HEK293 (cell line): ENCODE data around the gene LRRC8D.
A peak's percentile ranks its signal among the peaks of the same experiment; 100 is the strongest.

Experiments
- CTCF ChIA-PET: fragments of 350-600 bp; formaldehyde crosslinking; extraction: SDS; loops from one replicate; lab custom pipeline; 2021; ENCODE audit warnings: antibody characterized with exemption; lab: Yijun Ruan, JAX
- POLR2A ChIA-PET: fragments of 300-600 bp; formaldehyde crosslinking; extraction: SDS; loops from one replicate; lab custom pipeline; 2020; ENCODE audit warnings: antibody characterized with exemption, inconsistent platforms; lab: Yijun Ruan, JAX
- H3K27ac ChIP-seq: fragments of 200-500 bp; sonication (Bioruptor generic); 2 replicates; pipeline ENCODE4 v1.5.1; 2014; ENCODE audit warnings: low read depth, low read length, control low read depth, inconsistent platforms; ENCODE audit errors: extremely low read depth
- H3K36me3 ChIP-seq, 2 experiments: fragments of 200-500 bp in 1 of 2; sonication (Bioruptor generic) in 1 of 2; 1 replicate in 1 of 2; 2 replicates in 1 of 2; pipeline ENCODE4 v1.5.1; 2014 to 2017; ENCODE audit warnings: inconsistent platforms in 2 of 2, low read length in 2 of 2; ENCODE audit not compliant: control insufficient read depth in 2 of 2, insufficient read depth in 1 of 2
- H3K4me1 ChIP-seq: fragments of 200-500 bp; sonication (Bioruptor generic); 2 replicates; pipeline ENCODE4 v1.5.1; 2014; ENCODE audit warnings: mild to moderate bottlenecking, low read length, inconsistent platforms; ENCODE audit not compliant: control insufficient read depth, insufficient read depth
- H3K4me3 ChIP-seq: 2 replicates; pipeline ENCODE4 v1.5.1; 2011; ENCODE audit warnings: low read depth, mild to moderate bottlenecking, control low read depth, low read length, moderate library complexity
- H3K9me3 ChIP-seq: fragments of 200-500 bp; sonication (Bioruptor generic); 2 replicates; pipeline ENCODE4 v1.5.1; 2014; ENCODE audit warnings: low read depth, low read length, inconsistent platforms; ENCODE audit not compliant: control insufficient read depth, insufficient read depth
- EGR2 ChIP-seq: fragments of 450-650 bp; formaldehyde crosslinking; IDR thresholded peaks from 2 replicates; pipeline ENCODE4 v1.5.1; 2016; ENCODE audit warnings: low read depth, missing biosample characterization, missing genetic modification characterization
- FEZF1 ChIP-seq: fragments of 450-650 bp; formaldehyde crosslinking; IDR thresholded peaks from 2 replicates; pipeline ENCODE4 v1.5.1; 2016; ENCODE audit warnings: missing biosample characterization, missing genetic modification characterization
- GFI1B ChIP-seq: fragments of 450-650 bp; formaldehyde crosslinking; IDR thresholded peaks from 2 replicates; pipeline ENCODE4 v1.5.1; 2016; ENCODE audit warnings: missing biosample characterization, missing genetic modification characterization
- GLIS2 ChIP-seq: fragments of 450-650 bp; formaldehyde crosslinking; IDR thresholded peaks from 2 replicates; pipeline ENCODE4 v1.5.1; 2016; ENCODE audit warnings: missing biosample characterization, missing genetic modification characterization
- INSM2 ChIP-seq: fragments of 450-650 bp; formaldehyde crosslinking; IDR thresholded peaks from 2 replicates; pipeline ENCODE4 v1.5.1; 2016; ENCODE audit warnings: missing biosample characterization, missing genetic modification characterization
- KLF1 ChIP-seq: fragments of 450-650 bp; formaldehyde crosslinking; IDR thresholded peaks from 2 replicates; pipeline ENCODE4 v1.5.1; 2016; ENCODE audit warnings: missing biosample characterization, missing genetic modification characterization
- OVOL3 ChIP-seq: fragments of 450-650 bp; formaldehyde crosslinking; IDR thresholded peaks from 2 replicates; pipeline ENCODE4 v1.5.1; 2016; ENCODE audit warnings: missing biosample characterization, missing genetic modification characterization
- SCRT2 ChIP-seq: fragments of 450-650 bp; formaldehyde crosslinking; IDR thresholded peaks from 2 replicates; pipeline ENCODE4 v1.5.1; 2016; ENCODE audit warnings: missing biosample characterization, missing genetic modification characterization
- YY1 ChIP-seq: fragments of 450-650 bp; formaldehyde crosslinking; IDR thresholded peaks from 2 replicates; pipeline ENCODE4 v1.5.1; 2018; ENCODE audit warnings: missing biosample characterization, missing genetic modification characterization
- ZBTB21 ChIP-seq: fragments of 450-650 bp; formaldehyde crosslinking; IDR thresholded peaks from 2 replicates; pipeline ENCODE4 v1.5.1; 2017; ENCODE audit warnings: missing biosample characterization, missing genetic modification characterization
- ZEB2 ChIP-seq: fragments of 450-650 bp; formaldehyde crosslinking; IDR thresholded peaks from 2 replicates; pipeline ENCODE4 v1.5.1; 2016; ENCODE audit warnings: missing biosample characterization, missing genetic modification characterization
- ZNF138 ChIP-seq: fragments of 450-650 bp; formaldehyde crosslinking; IDR thresholded peaks from 2 replicates; pipeline ENCODE4 v1.5.1; 2016; ENCODE audit warnings: missing biosample characterization, missing genetic modification characterization, borderline replicate concordance
- ZNF146 ChIP-seq: fragments of 450-650 bp; formaldehyde crosslinking; IDR thresholded peaks from 2 replicates; pipeline ENCODE4 v1.5.1; 2016; ENCODE audit warnings: missing biosample characterization, missing genetic modification characterization
- ZNF174 ChIP-seq: fragments of 450-650 bp; formaldehyde crosslinking; IDR thresholded peaks from 2 replicates; pipeline ENCODE4 v1.5.0; 2017; ENCODE audit warnings: missing biosample characterization, mild to moderate bottlenecking, missing genetic modification characterization
- ZNF211 ChIP-seq: fragments of 450-650 bp; formaldehyde crosslinking; IDR thresholded peaks from 2 replicates; pipeline ENCODE4 v1.5.1; 2016; ENCODE audit warnings: low read depth, missing biosample characterization, missing genetic modification characterization
- ZNF274 ChIP-seq, 2 experiments: fragments of 200-500 bp in 1 of 2; fragments of 450-650 bp in 1 of 2; sonication (Bioruptor generic) in 1 of 2; formaldehyde crosslinking in 1 of 2; IDR thresholded peaks; 2 replicates each; pipeline versions ENCODE4 v1.5.1 to v1.6.1; 2014 to 2016; ENCODE audit warnings: borderline replicate concordance in 1 of 2, inconsistent platforms in 1 of 2, low read length in 1 of 2, missing biosample characterization in 1 of 2, missing genetic modification characterization in 1 of 2
- ZNF433 ChIP-seq: fragments of 450-650 bp; formaldehyde crosslinking; IDR thresholded peaks from 2 replicates; pipeline ENCODE4 v1.5.1; 2016; ENCODE audit warnings: missing biosample characterization, missing genetic modification characterization, low read depth
- ZNF48 ChIP-seq: fragments of 450-650 bp; formaldehyde crosslinking; IDR thresholded peaks from 2 replicates; pipeline ENCODE4 v1.5.1; 2016; ENCODE audit warnings: missing biosample characterization, missing genetic modification characterization
- ZNF510 ChIP-seq: fragments of 450-650 bp; formaldehyde crosslinking; IDR thresholded peaks from 2 replicates; pipeline ENCODE4 v1.5.1; 2018; ENCODE audit warnings: mild to moderate bottlenecking, missing genetic modification characterization, missing biosample characterization; ENCODE audit not compliant: insufficient replicate concordance
- ZNF560 ChIP-seq: fragments of 450-650 bp; formaldehyde crosslinking; IDR thresholded peaks from 2 replicates; pipeline ENCODE4 v1.5.1; 2017; ENCODE audit warnings: missing biosample characterization, missing genetic modification characterization, borderline replicate concordance
- ZNF561 ChIP-seq: fragments of 450-650 bp; IDR thresholded peaks from 2 replicates; pipeline ENCODE4 v1.5.1; 2018; ENCODE audit warnings: missing biosample characterization, missing genetic modification characterization, borderline replicate concordance
- ZNF623 ChIP-seq: fragments of 450-650 bp; formaldehyde crosslinking; IDR thresholded peaks from 2 replicates; pipeline ENCODE4 v1.5.1; 2016; ENCODE audit warnings: missing biosample characterization, missing genetic modification characterization
- ZNF629 ChIP-seq: fragments of 450-650 bp; formaldehyde crosslinking; IDR thresholded peaks from 2 replicates; pipeline ENCODE4 v1.5.1; 2017; ENCODE audit warnings: missing biosample characterization, missing genetic modification characterization
- ZNF785 ChIP-seq: fragments of 450-650 bp; formaldehyde crosslinking; IDR thresholded peaks from 2 replicates; pipeline ENCODE4 v1.5.1; 2016; ENCODE audit warnings: missing biosample characterization, missing genetic modification characterization
- ZSCAN23 ChIP-seq: fragments of 450-650 bp; formaldehyde crosslinking; IDR thresholded peaks from 2 replicates; pipeline ENCODE4 v1.5.1; 2016; ENCODE audit warnings: missing biosample characterization, missing genetic modification characterization
- ZSCAN4 ChIP-seq: fragments of 450-650 bp; formaldehyde crosslinking; IDR thresholded peaks from 2 replicates; pipeline ENCODE4 v1.5.1; 2017; ENCODE audit warnings: missing biosample characterization, missing genetic modification characterization
- TF ChIP-seq, protein P1 (sequence below): fragments of 450-650 bp; formaldehyde crosslinking; IDR thresholded peaks from 2 replicates; pipeline ENCODE4 v1.5.1; 2017; ENCODE audit warnings: missing biosample characterization, missing genetic modification characterization
- TF ChIP-seq, protein P2 (sequence below): fragments of 450-650 bp; formaldehyde crosslinking; IDR thresholded peaks from 2 replicates; pipeline ENCODE4 v1.5.1; 2016; ENCODE audit warnings: missing biosample characterization, missing genetic modification characterization, low read depth

The LRRC8D gene

DNA sequence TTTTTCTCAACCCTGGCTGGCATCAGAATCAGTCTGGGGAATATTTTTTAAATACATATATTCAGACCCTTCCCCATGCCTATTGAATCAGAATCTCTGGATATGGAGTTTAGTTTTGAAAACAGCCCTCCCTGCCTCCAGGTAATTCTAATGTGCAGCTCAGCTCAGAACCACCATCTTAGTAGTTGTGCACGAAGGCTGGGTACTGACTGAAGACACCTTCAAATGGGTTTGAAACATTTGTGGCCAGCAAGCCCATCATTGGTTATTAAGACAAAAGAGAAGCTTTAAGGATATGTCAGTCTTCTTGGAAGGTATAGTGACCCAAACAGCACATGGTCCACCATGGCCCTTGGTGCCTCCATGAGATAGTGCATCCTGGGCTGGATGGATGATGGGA lies 7.1 kb downstream of the LRRC8D start:
- TF ChIP-seq ZNF510 (tag by site-specific recombination) (peak; percentile 96), ZNF629 (no peak), YY1 (tag by site-specific recombination) (no peak)
- TF ChIP-seq, protein P1, sequence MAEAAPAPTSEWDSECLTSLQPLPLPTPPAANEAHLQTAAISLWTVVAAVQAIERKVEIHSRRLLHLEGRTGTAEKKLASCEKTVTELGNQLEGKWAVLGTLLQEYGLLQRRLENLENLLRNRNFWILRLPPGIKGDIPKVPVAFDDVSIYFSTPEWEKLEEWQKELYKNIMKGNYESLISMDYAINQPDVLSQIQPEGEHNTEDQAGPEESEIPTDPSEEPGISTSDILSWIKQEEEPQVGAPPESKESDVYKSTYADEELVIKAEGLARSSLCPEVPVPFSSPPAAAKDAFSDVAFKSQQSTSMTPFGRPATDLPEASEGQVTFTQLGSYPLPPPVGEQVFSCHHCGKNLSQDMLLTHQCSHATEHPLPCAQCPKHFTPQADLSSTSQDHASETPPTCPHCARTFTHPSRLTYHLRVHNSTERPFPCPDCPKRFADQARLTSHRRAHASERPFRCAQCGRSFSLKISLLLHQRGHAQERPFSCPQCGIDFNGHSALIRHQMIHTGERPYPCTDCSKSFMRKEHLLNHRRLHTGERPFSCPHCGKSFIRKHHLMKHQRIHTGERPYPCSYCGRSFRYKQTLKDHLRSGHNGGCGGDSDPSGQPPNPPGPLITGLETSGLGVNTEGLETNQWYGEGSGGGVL (tag by site-specific recombination) = no peak
- ChIA-PET POLR2A (no interaction called here), CTCF (no interaction called here)
- no peaks in the 10 kb centered on the region for H3K9me3 ChIP-seq
- H3K27ac ChIP-seq = no peak overlapping the region
- no peak overlapping the region for H3K4me3 ChIP-seq
- peaks cover 0 to 11% of the 10 kb centered on the region in 2 experiments; a peak in 1 of 3 replicates for H3K36me3 ChIP-seq
- peaks cover 7% of the 10 kb centered on the region for H3K4me1 ChIP-seq

GRCh38 chr1:89829186-89829585 lies 8.4 kb downstream of the LRRC8D start:
- ChIA-PET POLR2A (no interaction called here), CTCF (interaction anchor here (1.0 kb wide), 1 partner anchor 48 kb away, joined by 5 read pairs; no protein-coding TSS in a partner anchor)
- no peak overlapping the region for H3K27ac ChIP-seq
- no peaks in the 10 kb centered on the region for H3K9me3 ChIP-seq
- H3K4me3 ChIP-seq = no peak overlapping the region
- H3K4me1 ChIP-seq = 0 out of 2 replicates have a peak, but pooled peaks cover 3% of the 10 kb centered on the region
- H3K36me3 ChIP-seq = peaks cover 0 to 11% of the 10 kb centered on the region in 2 experiments; a peak in 1 of 3 replicates
- TF ChIP-seq ZNF623 (tag by site-specific recombination) = no peak
- TF ChIP-seq ZNF433 (tag by site-specific recombination) = no peak
- no peak for TF ChIP-seq GLIS2 (tag by site-specific recombination)
- no peak for TF ChIP-seq ZEB2 (tag by site-specific recombination)
- no peak for TF ChIP-seq ZNF211 (tag by site-specific recombination)
- TF ChIP-seq INSM2 = no peak
- no peak for TF ChIP-seq ZNF561 (tag by site-specific recombination)
- no peak for TF ChIP-seq GFI1B (tag by site-specific recombination)
- TF ChIP-seq ZNF560 = no peak
- TF ChIP-seq ZNF146 (tag by site-specific recombination) = no peak
- no peak for TF ChIP-seq KLF1 (tag by site-specific recombination)
- no peak for TF ChIP-seq ZSCAN4 (tag by site-specific recombination)
- no peak for TF ChIP-seq EGR2
- no peak for TF ChIP-seq OVOL3 (tag by site-specific recombination)
- TF ChIP-seq ZNF629 = peak; percentile 60
- TF ChIP-seq ZNF48 = no peak
- no peak for TF ChIP-seq FEZF1 (tag by site-specific recombination)
- TF ChIP-seq ZBTB21 (tag by site-specific recombination) = peak; percentile 50; the same call in 1 of the 2 replicates
- TF ChIP-seq ZNF785 (tag by site-specific recombination) = no peak
- no peak for TF ChIP-seq ZSCAN23 (tag by site-specific recombination)
- no peak for TF ChIP-seq ZNF174 (tag by site-specific recombination)
- TF ChIP-seq ZNF138 (tag by site-specific recombination) = no peak
- TF ChIP-seq, protein P2, sequence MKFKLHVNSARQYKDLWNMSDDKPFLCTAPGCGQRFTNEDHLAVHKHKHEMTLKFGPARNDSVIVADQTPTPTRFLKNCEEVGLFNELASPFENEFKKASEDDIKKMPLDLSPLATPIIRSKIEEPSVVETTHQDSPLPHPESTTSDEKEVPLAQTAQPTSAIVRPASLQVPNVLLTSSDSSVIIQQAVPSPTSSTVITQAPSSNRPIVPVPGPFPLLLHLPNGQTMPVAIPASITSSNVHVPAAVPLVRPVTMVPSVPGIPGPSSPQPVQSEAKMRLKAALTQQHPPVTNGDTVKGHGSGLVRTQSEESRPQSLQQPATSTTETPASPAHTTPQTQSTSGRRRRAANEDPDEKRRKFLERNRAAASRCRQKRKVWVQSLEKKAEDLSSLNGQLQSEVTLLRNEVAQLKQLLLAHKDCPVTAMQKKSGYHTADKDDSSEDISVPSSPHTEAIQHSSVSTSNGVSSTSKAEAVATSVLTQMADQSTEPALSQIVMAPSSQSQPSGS (tag by site-specific recombination) = peak; percentile 62; the same call in 1 of the 2 replicates
- TF ChIP-seq ZNF274 (IDR thresholded peaks at IDR 0.05; ENCODE audit: low read length) = no peak
- no peak for TF ChIP-seq ZNF274 (tag by site-specific recombination; IDR thresholded peaks at IDR 0.05; ENCODE audit: borderline replicate concordance)
- TF ChIP-seq SCRT2 = no peak
